MM.1S (cell line): Measurements from ENCODE around the gene IRS2.

ENCODE experiments used
- DNase-seq: peaks from one replicate; pipeline ENCODE4 v3.0.0-alpha.2; 2015
- H2AFZ ChIP-seq: fragments of 300-600 bp; sonication (generic); 2 replicates; pipeline ENCODE4 v1.6.0; 2016; ENCODE audit warnings: antibody characterized with exemption, low read length
- H3F3A ChIP-seq: fragments of 300-600 bp; sonication (generic); 2 replicates; pipeline ENCODE4 v1.6.1; 2016; ENCODE audit warnings: mild to moderate bottlenecking, antibody characterized with exemption, low read length, moderate library complexity, mixed read lengths; ENCODE audit not compliant: insufficient read depth
- H3K27ac ChIP-seq: fragments of 300-600 bp; sonication (generic); 2 replicates; pipeline ENCODE4 v1.5.1; 2016; ENCODE audit warnings: mild to moderate bottlenecking, low read length
- H3K27me3 ChIP-seq: fragments of 300-600 bp; sonication (generic); replicated peaks from 2 replicates; pipeline ENCODE4 v1.6.0; 2016; ENCODE audit warnings: low read length; ENCODE audit not compliant: insufficient read depth
- H3K36me3 ChIP-seq: fragments of 300-600 bp; sonication (generic); replicated peaks from 2 replicates; pipeline ENCODE4 v1.6.1; 2016; ENCODE audit warnings: mild to moderate bottlenecking, low read length, mixed read lengths; ENCODE audit not compliant: insufficient read depth
- H3K4me1 ChIP-seq: fragments of 300-600 bp; sonication (generic); 2 replicates; pipeline ENCODE4 v1.6.1; 2016; ENCODE audit warnings: low read length, mixed read lengths
- H3K4me2 ChIP-seq: fragments of 300-600 bp; sonication (generic); 2 replicates; pipeline ENCODE4 v1.6.0; 2016; ENCODE audit warnings: low read depth, low read length
- H3K4me3 ChIP-seq: fragments of 300-600 bp; sonication (generic); 2 replicates; pipeline ENCODE4 v1.5.1; 2016; ENCODE audit warnings: low read length, mixed read lengths
- H3K79me2 ChIP-seq: fragments of 300-600 bp; sonication (generic); 2 replicates; pipeline ENCODE4 v1.6.1; 2016; ENCODE audit warnings: mixed run types, low read length, mixed read lengths
- H3K9ac ChIP-seq: fragments of 300-600 bp; sonication (generic); 2 replicates; pipeline ENCODE4 v1.6.1; 2016; ENCODE audit warnings: low read length, mixed read lengths
- H3K9me2 ChIP-seq: fragments of 300-600 bp; sonication (generic); replicated peaks from 2 replicates; pipeline ENCODE4 v1.6.1; 2016; ENCODE audit warnings: mild to moderate bottlenecking, low read length, mixed read lengths; ENCODE audit not compliant: insufficient read depth
- H3K9me3 ChIP-seq: fragments of 300-600 bp; sonication (generic); replicated peaks from 2 replicates; pipeline ENCODE4 v1.6.1; 2016; ENCODE audit warnings: mild to moderate bottlenecking, low read length, mixed read lengths; ENCODE audit not compliant: insufficient read depth
- H4K20me1 ChIP-seq: fragments of 300-600 bp; sonication (generic); 2 replicates; pipeline ENCODE4 v1.6.1; 2016; ENCODE audit warnings: mild to moderate bottlenecking, low read length, moderate library complexity, mixed read lengths; ENCODE audit not compliant: insufficient read depth
- CTCF ChIP-seq: fragments of 300-600 bp; sonication (generic); IDR thresholded peaks from 2 replicates; pipeline ENCODE4 v1.5.1; 2016; ENCODE audit warnings: antibody characterized with exemption, low read length, mixed read lengths
- EZH2 ChIP-seq: fragments of 300-600 bp; sonication (generic); optimal IDR thresholded peaks from 2 replicates; pipeline ENCODE3; 2017; ENCODE audit warnings: low read depth, mild to moderate bottlenecking, antibody characterized with exemption, low read length, mixed read lengths
- EZH2phosphoT487 ChIP-seq: fragments of 300-600 bp; sonication (generic); IDR thresholded peaks from 2 replicates; pipeline ENCODE4 v1.6.1; 2018; ENCODE audit warnings: antibody characterized with exemption, low read length

Gene IRS2

GRCh38 chr13:109782823-109783431 is 3.5 kb downstream of the IRS2 start:
- Histone ChIP-seq H3K27ac (no peak overlapping the region), H3K9ac (no peak overlapping the region), H3K4me2 (no peak overlapping the region), H3K36me3 (no peaks in the 10 kb centered on the region), H3K4me1 (peaks cover 9% of the 10 kb centered on the region), H3K27me3 (no peaks in the 10 kb centered on the region), H3K4me3 (no peak overlapping the region), H2AFZ (no peak overlapping the region), H3K9me2 (no peaks in the 10 kb centered on the region), H3K79me2 (peaks cover 57% of the 10 kb centered on the region), H3F3A (peaks cover 20% of the 10 kb centered on the region), H4K20me1 (no peaks in the 10 kb centered on the region), H3K9me3 (no peaks in the 10 kb centered on the region)
- no peak for TF ChIP-seq CTCF
- DNase-seq: no peak

GRCh38 chr13:109782066-109782822 is 4.1 kb downstream of the IRS2 start:
- H4K20me1 ChIP-seq: no peaks in the 10 kb centered on the region
- no peak overlapping the region for H3K9ac ChIP-seq
- no peak for TF ChIP-seq EZH2
- H3K4me1 ChIP-seq: peaks cover 9% of the 10 kb centered on the region
- no peaks in the 10 kb centered on the region for H3K36me3 ChIP-seq
- no peak overlapping the region for H2AFZ ChIP-seq
- H3K4me3 ChIP-seq: no peak overlapping the region
- no peaks in the 10 kb centered on the region for H3K9me2 ChIP-seq
- peaks cover 64% of the 10 kb centered on the region for H3K79me2 ChIP-seq
- peaks cover 15% of the 10 kb centered on the region for H3F3A ChIP-seq
- no peak for DNase-seq
- no peak overlapping the region for H3K4me2 ChIP-seq
- no peaks in the 10 kb centered on the region for H3K9me3 ChIP-seq
- H3K27me3 ChIP-seq: no peaks in the 10 kb centered on the region
- no peak overlapping the region for H3K27ac ChIP-seq

- Histone ChIP-seq H3K27ac (no peak overlapping the region), H4K20me1 (no peaks in the 10 kb centered on the region), H3K9ac (no peak overlapping the region), H3K79me2 (peaks cover 71% of the 10 kb centered on the region), H3K4me1 (peaks cover 9% of the 10 kb centered on the region), H3K4me3 (no peak overlapping the region), H2AFZ (no peak overlapping the region), H3K27me3 (no peaks in the 10 kb centered on the region), H3K9me2 (no peaks in the 10 kb centered on the region), H3K36me3 (no peaks in the 10 kb centered on the region), H3K9me3 (no peaks in the 10 kb centered on the region), H3F3A (peaks cover 13% of the 10 kb centered on the region), H3K4me2 (no peak overlapping the region)
- TF ChIP-seq EZH2phosphoT487 (no peak), CTCF (no peak), EZH2 (no peak)
- DNase-seq: no peak
Measured at GRCh38 chr13:109781384-109782065, 4.9 kb downstream of the IRS2 start.
